Fibroblast of villous mesenchyme (primary cell): ENCODE measurements around the gene MMP24. TPM values are rescaled to one million over a fixed set of nuclear protein-coding genes. Genes with fewer than 3 reads are reported as not detected.

ENCODE experiments used
- DNase-seq: peaks from one replicate; pipeline ENCODE4 v3.0.0-alpha.2; 2010; ENCODE audit warnings: low read depth
- H3K4me3 ChIP-seq: 2 replicates; pipeline ENCODE4 v1.5.1; 2011; ENCODE audit warnings: low read depth, mild to moderate bottlenecking, low read length
- CTCF ChIP-seq: IDR thresholded peaks from 2 replicates; pipeline ENCODE4 v1.5.1; 2012; ENCODE audit warnings: low read depth, mild to moderate bottlenecking, low read length; ENCODE audit not compliant: insufficient read depth
- total RNA-seq: library from RNA; depleted of rRNA; stranded (reverse); fragments of >200 nt; gene quantifications from 2 replicates; pipeline ENCODE4 v1.2.3, GENCODE V29; 2012

The MMP24 gene
- total RNA-seq, 1 donor: 0.43 TPM

GRCh38 chr20:35276408-35276807 is 49.9 kb downstream of the MMP24 start:
- no peak for DNase-seq
- no peak for TF ChIP-seq CTCF
- H3K4me3 ChIP-seq: peak overlapping the region; percentile 74

- TF ChIP-seq CTCF: no peak
- peak overlapping the region; percentile 74 for H3K4me3 ChIP-seq
- no peak for DNase-seq
Observed at GRCh38 chr20:35277127-35277526, 50.6 kb downstream of the MMP24 start.

GRCh38 chr20:35277531-35278395 is 51.3 kb downstream of the MMP24 start, which contains the start of gene MMP24OS:
Gene MMP24OS (minus strand): TSS chr20:35278122. CDS start chr20:35277929, 193 bp downstream.
- peak within 1 kb of the TSS; percentile 74 for H3K4me3 ChIP-seq
- no peak for TF ChIP-seq CTCF
- DNase-seq: peak; percentile 87

GRCh38 chr20:35279040-35279439 is 52.5 kb downstream of the MMP24 start:
- H3K4me3 ChIP-seq: no peak overlapping the region
- no peak for TF ChIP-seq CTCF
- no peak for DNase-seq

- TF ChIP-seq CTCF: no peak
- no peak overlapping the region for H3K4me3 ChIP-seq
- no peak for DNase-seq
Observed at GRCh38 chr20:35279533-35280174, 53.2 kb downstream of the MMP24 start.

- no peak for TF ChIP-seq CTCF
- DNase-seq: no peak
- no peak overlapping the region for H3K4me3 ChIP-seq
Observed at GRCh38 chr20:35280523-35280922, 54.0 kb downstream of the MMP24 start.
